Activated naive CD4-positive, alpha-beta T cell treated with anti-CD3 and anti-CD28 coated beads, Interleukin-2, amount 50 U/mL, for 72 hours (primary cell): ENCODE results near the gene TEDC2. TPM values are rescaled to one million over a fixed set of nuclear protein-coding genes. Genes with fewer than 3 reads are reported as not detected.

ENCODE experiments used
- ATAC-seq, 2 donors: fragments of 150-1000 bp; cut with Tn5 transposase; 2 replicates each; pipeline ENCODE4 v1.10.0; 2021; ENCODE audit warnings: mild to moderate bottlenecking in 2 of 2, moderate library complexity in 2 of 2
- DNase-seq, 2 donors: peaks; one replicate each; pipeline ENCODE4 v3.0.0; 2021 to 2022; ENCODE audit warnings: low spot score in 2 of 2
- H3K27ac Mint-ChIP-seq, 2 donors: one replicate each; pipeline ENCODE4 v1.8.0; 2022; ENCODE audit warnings: mild to moderate bottlenecking in 2 of 2, mixed read lengths in 2 of 2
- H3K36me3 Mint-ChIP-seq, 2 donors: one replicate each; pipeline ENCODE4 v1.8.0; 2022; ENCODE audit warnings: mixed read lengths in 2 of 2
- H3K9me3 Mint-ChIP-seq, 2 donors: one replicate each; pipeline ENCODE4 v1.8.0; 2022; ENCODE audit warnings: mixed read lengths in 2 of 2
- total RNA-seq, 2 donors: library from RNA; stranded (reverse); gene quantifications; one replicate each; pipeline ENCODE4 v1.2.3, GENCODE V29; 2022

The TEDC2 gene, protein sequence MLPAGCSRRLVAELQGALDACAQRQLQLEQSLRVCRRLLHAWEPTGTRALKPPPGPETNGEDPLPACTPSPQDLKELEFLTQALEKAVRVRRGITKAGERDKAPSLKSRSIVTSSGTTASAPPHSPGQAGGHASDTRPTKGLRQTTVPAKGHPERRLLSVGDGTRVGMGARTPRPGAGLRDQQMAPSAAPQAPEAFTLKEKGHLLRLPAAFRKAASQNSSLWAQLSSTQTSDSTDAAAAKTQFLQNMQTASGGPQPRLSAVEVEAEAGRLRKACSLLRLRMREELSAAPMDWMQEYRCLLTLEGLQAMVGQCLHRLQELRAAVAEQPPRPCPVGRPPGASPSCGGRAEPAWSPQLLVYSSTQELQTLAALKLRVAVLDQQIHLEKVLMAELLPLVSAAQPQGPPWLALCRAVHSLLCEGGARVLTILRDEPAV
- total RNA-seq, result 10 to 100 TPM; 20.9 to 32.3 TPM

DNA sequence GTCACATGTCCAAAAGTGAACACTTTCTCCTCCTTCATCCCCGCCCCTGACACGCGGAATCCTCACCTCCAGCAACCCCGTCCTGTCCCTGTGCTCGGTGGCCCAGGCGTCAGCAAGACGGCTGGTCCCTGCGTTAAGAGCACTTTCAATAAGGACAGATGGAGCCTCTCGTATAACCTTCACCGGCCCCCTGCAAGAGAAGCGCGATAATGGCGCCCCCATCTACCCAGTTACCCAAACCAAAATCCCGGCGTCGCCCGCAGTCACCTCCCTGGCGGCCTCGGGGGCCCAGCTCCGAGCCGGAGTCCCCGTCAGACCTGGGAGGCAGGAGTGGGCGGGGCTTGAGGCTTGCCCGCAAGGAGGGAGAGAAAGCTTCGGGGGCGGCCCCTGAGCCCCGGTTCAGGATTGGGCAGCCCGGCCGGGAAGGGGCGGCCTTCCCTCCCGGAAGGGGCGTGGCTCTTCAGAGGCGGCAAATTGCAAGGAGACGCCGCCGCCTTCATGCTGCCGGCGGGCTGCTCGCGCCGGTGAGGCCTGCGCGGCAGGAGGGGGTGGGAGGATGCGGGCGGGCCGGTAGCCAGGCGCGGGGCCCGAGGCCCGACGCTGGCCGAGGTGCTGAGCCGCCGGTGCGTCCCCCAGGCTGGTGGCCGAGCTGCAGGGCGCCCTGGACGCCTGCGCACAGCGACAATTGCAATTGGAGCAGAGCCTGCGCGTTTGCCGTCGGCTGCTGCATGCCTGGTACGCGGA, at the start of gene TEDC2:
TSS of gene TEDC2 (plus strand) at position 463 of the 744 bp plus-strand sequence. CDS start at position 499, 36 bp downstream.
- Mint-ChIP-seq H3K36me3 (peaks cover 0 to 7% of the 10 kb centered on the region in 2 donors), H3K9me3 (no peaks in the 10 kb centered on the region), H3K27ac (peak within 1 kb of the TSS; percentile 89 to 96)
- DNase-seq, result peak; percentile 97 to 98
- ATAC-seq, result peak; percentile 94 to 95

DNA sequence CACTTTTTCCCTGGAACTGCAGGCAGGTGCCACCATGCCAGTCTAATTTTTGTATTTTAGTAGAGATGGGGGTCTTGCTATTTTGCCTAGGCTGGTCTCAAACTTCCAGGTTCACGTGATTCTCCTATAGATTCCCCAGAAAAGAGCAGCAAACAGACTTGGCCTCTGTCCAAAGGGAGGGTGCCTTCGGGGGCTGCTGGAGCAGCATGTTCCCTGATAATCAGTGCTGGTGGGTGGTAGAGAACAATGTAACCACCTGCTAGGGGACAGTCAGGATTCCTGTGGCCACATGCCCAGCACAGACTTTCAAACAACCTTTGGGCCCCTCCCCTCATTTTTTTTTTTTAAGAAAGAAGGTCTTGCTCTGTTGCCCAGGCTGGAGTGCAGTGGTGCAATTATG, 44.8 kb upstream of the TEDC2 start:
- Mint-ChIP-seq H3K27ac (no peak overlapping the region), H3K9me3 (no peaks in the 10 kb centered on the region), H3K36me3 (no peaks in the 10 kb centered on the region)
- no peak for ATAC-seq
- DNase-seq, result no peak

DNA sequence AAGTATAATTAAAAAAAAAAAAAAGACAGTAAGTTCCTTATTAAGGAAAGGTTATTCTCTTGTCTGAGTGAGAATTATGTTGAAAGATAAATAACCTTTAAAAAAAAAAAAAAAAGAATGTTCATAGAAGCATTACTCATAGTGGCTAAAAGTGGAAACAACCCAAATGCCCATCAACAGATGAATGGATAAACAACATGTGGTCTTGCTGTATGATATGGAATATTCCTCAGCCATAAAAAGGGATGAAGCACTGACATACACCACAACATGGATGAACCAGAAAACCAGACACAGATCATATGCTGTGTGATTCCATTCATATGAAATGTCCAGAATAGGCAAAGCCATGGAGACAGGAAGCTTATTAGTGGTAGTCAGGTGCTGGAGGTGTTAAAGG, 39.9 kb upstream of the TEDC2 start:
- no peak for ATAC-seq
- no peaks in the 10 kb centered on the region for H3K9me3 Mint-ChIP-seq
- H3K36me3 Mint-ChIP-seq, result no peaks in the 10 kb centered on the region
- H3K27ac Mint-ChIP-seq, result no peak overlapping the region
- DNase-seq, result no peak

DNA sequence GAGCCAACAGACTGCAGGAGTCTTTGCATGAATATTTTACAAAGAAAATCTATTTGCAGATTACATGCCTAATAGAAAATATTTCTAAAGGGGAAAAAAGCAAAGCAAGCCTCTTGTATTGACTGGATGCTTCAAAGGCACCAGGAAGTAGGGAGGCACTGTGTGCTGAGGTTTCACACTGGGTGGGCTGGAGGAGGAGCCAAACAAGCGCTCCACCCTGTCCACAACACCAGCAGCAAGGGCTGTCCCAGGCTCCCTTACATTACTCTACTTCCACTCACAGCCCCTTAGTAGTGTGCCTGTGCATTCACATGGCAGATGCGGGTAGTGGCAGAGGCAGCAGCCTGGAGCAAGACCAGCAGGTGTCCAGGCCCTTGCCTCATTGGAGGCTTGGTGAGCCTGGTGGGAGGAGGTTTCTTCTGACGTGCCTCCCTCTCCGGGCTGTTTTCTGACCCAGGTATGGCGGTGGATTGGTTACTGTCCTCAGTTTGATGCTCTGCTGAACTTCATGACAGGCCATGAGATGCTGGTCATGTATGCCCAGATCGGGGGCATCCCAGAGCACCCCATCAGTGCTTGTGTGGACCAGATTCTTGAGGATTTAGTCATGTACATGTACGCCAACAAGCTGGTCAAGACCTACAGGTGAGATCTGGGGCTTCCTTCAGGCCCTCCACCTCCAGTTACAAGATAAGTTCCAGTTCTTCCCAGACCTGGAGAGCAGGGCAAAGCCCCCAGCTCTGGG, 37.6 kb upstream of the TEDC2 start:
- ATAC-seq (no peak), DNase-seq (no peak)
- Mint-ChIP-seq H3K27ac (no peak overlapping the region), H3K36me3 (no peaks in the 10 kb centered on the region), H3K9me3 (no peaks in the 10 kb centered on the region)

DNA sequence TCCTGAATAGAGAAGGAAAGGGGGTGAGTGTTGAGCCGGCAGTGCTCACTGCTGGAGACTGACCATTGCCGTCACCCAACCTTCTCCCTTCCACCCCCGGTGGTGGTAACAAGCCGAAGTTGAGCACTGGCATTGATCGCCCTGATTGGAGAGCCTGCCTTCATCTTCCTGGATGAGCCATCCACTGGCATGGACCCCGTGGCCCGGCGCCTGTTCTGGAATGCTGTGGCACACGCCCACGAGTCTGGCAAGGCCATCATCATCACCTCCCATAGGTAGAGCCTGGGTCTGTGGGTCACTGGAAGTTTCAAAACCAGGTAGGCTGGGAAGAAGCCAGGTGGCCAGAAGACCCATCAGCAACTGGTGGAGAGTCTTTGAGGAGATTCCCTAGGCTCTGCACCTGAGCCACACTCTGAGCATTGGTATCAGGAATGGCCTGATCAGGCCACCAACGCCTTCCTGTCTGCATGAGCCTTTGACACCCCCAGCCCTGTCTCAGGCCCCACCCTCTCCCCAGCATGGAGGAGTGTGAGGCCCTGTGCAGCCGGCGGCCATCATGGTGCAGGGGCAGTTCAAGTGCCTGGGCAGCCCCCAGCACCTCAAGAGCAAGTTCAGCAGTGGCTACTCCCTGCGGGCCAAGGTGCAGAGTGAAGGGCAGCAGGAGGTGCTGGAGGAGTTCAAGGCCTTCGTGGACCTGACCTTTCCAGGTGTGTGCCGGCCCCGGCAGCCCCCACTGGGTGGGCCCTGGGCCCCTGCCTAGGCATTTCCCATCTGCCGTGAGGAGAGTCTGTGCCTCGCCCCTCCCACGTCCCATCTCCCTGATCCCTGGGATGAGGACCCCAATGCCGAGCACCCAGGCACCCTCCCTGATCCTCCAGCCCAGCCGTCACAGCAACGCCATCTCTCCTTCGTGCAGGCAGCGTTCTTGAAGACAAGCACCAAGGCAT, 35.6 kb upstream of the TEDC2 start:
- ATAC-seq (no peak), DNase-seq (no peak)
- Mint-ChIP-seq H3K36me3 (no peaks in the 10 kb centered on the region), H3K9me3 (no peaks in the 10 kb centered on the region), H3K27ac (peak overlapping the region in 1 of 2 donors; percentile 27)

DNA sequence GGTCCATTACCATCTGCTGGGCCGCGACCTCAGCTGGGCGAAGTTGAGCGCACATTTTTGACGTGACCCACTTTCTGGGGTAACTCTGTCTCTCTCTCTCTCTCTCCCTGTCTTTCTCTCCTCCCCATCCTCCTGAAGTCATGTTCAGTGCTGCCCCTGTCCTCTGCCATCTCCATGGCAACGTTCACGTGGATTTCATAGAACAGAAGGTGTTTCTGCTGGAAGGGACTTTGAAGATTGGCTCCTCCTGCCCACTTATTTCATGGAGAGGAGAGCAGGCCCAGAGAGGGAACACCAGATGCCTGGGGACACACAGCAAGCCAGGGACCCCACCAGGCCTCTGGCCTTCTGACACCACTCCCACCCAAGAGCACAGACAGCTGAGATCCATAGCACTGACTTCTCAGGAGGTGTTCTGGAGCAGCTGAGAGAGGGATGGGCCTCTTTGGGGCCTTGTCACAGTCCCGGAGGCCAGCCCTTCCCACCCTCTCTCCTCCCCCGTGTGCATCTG, 34.8 kb upstream of the TEDC2 start:
- no peak for DNase-seq
- no peak for ATAC-seq
- no peaks in the 10 kb centered on the region for H3K9me3 Mint-ChIP-seq
- H3K36me3 Mint-ChIP-seq, result peaks cover 4% of the 10 kb centered on the region in 2 donors
- peak overlapping the region in 1 of 2 donors; percentile 27 for H3K27ac Mint-ChIP-seq

DNA sequence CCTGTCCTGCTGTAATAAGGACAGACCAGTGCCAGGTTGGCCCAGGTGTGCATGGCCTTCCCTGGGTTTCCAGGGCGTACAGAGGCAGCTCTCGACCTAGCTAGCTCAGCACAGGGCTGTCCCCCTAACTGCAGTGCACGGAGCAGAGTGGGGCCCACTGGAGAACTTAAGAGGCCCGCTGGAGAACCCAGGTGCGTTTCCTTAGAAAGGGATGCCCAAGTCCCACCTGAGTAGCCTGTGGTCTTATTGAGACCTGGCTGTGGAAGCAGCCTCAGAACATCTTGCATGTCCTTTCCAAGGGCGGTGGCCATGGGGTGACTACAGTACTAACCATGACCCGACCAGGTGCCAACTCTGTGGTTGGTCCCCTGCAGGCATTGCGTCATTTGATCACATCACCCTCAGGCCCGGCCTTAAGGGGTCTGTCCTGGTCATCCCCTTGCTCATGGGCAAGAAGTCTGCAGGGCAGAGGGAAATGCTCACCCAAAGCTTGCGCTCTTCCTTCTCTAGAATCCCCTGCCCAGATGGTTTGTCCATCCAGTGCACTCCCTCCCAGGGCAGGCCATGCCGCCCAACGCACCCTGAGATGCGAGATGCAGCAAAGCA, 34.0 kb upstream of the TEDC2 start:
- ATAC-seq, result no peak
- H3K27ac Mint-ChIP-seq, result no peak overlapping the region

DNA sequence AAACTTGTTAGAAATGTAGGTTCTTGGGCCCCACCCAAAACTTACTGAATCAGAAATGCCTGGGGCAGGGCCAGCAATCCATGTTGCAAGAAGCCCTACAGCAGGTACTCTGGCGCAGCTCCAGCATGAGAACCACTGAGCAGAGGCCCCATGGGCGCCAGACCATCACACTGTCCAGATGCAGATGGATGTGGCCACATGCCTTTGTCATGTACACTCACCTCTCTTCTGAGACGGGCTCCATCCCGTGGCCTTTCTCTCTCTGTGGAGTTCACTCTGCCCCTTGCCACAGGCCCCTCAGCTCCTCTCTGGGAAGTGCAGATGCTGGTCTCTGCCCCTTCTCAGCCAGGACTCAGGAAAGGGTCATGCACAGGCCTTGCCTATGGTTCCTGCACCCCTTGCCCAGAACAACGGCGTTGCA, 33.0 kb upstream of the TEDC2 start:
- H3K36me3 Mint-ChIP-seq, result peaks cover 14% of the 10 kb centered on the region in 2 donors
- DNase-seq (no peak), ATAC-seq (no peak)
- H3K27ac Mint-ChIP-seq, result peak overlapping the region; percentile 30 to 82
- no peaks in the 10 kb centered on the region for H3K9me3 Mint-ChIP-seq

More for the DNA sequence above, 34.0 kb upstream of the TEDC2 start:
- Mint-ChIP-seq H3K9me3 (no peaks in the 10 kb centered on the region), H3K36me3 (peaks cover 13% of the 10 kb centered on the region in 2 donors)
- no peak for DNase-seq

DNA sequence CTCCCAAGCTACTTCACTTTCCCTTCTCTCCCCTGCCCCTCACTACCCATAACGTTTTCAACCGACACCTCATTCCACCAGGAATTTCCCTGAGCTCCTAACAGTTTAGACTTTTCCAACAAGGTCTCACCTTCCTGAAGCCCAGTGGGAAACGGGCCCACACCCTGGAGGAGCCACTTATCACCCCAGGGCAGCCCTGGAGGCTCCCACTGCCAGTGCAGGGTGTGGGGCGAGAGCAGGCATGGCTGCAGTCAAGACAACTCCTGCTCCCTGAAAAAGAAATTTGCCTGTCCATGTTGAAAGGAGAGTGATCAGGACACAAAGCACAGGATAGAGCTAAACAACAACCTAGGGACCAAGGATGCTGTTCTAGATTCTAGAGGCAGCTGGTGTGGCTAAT, 32.4 kb upstream of the TEDC2 start:
- Mint-ChIP-seq H3K9me3 (no peaks in the 10 kb centered on the region), H3K36me3 (peaks cover 16% of the 10 kb centered on the region in 2 donors), H3K27ac (peak overlapping the region; percentile 72 to 82)
- ATAC-seq (no peak), DNase-seq (no peak)

DNA sequence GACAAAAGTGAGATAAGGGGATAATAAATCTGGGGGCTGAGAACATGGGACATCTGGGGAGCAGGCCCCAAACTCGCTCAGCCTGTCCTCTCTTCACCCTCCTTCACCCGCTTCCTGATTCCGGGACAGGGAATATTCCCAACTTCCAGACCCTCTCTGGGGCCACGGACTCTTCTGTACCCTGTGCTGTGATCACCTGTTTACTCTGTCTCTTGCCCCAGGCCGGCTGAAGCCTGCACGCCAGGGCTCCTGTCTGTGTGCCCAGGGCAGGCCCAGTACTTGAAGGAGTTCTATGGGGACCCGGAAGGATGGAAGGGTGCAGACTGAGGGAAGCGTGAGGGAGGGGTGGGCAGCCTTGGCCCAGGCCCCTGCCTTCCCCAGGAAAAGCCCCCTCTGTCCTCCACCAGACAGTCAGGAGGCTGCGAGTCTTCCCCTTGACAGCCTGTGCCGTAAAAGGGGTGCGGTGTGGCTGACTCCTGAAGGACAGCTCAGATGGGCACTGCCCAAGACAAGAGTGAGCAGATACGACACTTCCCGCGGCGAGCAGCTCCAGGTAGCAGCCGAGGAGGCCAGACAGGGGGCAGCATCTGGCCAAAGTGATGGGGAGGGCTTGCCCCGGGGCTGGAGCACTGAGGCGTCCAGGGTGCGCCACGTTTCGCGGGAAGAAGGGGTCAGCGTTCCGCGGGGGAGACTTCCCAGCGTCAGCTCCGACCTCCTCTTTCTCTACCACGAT, 31.7 kb upstream of the TEDC2 start:
- Mint-ChIP-seq H3K36me3 (peaks cover 23% of the 10 kb centered on the region in 2 donors), H3K27ac (peak overlapping the region; percentile 82 to 95), H3K9me3 (no peaks in the 10 kb centered on the region)
- peak in 1 of 2 donors; percentile 25 for ATAC-seq
- DNase-seq, result peak in 1 of 2 donors; percentile 39

DNA sequence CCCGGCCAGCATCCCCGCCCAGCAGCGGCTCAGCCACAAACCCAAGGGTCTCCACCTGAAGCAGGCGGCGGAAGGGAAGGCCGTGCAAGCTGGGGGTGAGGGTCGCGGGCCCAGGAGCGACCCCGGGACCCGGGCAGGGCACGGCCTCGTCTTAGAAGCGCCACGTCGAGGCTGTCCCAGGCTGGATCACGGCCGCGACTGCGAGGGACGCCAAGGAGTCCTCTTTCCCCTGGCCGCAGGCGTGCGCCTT, 31.2 kb upstream of the TEDC2 start:
- ATAC-seq (peak in 1 of 2 donors; percentile 0), DNase-seq (peak in 1 of 2 donors; percentile 64)
- Mint-ChIP-seq H3K27ac (peak overlapping the region in 1 of 2 donors; percentile 82), H3K9me3 (no peaks in the 10 kb centered on the region), H3K36me3 (peaks cover 24 to 28% of the 10 kb centered on the region in 2 donors)

DNA sequence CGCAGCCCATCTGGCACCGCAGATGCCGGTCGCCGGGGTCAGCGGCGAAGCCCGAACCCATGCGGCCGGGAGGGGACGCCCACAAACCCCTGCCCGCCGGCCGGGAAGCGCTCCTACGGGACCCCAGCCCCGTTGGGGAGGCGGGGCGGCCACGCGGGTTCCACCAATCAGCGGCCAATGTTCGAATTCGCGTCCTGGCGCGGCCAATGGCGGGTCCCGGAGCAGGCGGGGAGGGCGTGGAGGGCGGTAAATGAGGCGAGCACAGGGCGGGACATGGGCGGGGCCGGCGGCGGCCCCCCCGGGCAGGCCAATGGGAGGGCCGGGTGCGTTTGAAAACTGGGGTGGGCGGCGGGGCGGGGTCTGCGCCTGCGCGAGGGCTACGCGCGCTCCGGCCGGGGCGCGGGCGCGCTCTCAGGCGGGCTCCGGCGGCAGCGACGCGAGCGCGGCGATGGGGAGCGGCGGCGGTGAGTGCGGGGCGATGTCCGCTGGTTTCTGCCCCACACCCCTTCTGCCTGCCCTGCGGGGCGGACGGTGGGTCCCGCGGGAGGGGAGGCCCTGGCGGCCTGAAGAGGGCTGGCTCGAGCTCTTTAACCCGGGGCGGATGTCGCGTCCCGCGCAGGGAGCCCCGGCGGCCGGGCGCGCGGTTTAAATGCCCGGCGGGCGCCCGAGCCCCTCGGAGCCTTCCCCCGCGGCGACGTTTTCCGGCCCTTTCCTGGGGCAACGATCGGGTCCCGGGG, 30.7 kb upstream of the TEDC2 start, which contains the start of gene CCNF:
TSS of gene CCNF (plus strand) at position 414 of the 737 bp plus-strand sequence. CDS start at position 449, 35 bp downstream.
- Mint-ChIP-seq H3K36me3 (peaks cover 24 to 30% of the 10 kb centered on the region in 2 donors), H3K9me3 (no peaks in the 10 kb centered on the region), H3K27ac (peak within 1 kb of the TSS; percentile 87 to 97)
- DNase-seq (peak; percentile 95 to 98), ATAC-seq (peak; percentile 94 to 97)

DNA sequence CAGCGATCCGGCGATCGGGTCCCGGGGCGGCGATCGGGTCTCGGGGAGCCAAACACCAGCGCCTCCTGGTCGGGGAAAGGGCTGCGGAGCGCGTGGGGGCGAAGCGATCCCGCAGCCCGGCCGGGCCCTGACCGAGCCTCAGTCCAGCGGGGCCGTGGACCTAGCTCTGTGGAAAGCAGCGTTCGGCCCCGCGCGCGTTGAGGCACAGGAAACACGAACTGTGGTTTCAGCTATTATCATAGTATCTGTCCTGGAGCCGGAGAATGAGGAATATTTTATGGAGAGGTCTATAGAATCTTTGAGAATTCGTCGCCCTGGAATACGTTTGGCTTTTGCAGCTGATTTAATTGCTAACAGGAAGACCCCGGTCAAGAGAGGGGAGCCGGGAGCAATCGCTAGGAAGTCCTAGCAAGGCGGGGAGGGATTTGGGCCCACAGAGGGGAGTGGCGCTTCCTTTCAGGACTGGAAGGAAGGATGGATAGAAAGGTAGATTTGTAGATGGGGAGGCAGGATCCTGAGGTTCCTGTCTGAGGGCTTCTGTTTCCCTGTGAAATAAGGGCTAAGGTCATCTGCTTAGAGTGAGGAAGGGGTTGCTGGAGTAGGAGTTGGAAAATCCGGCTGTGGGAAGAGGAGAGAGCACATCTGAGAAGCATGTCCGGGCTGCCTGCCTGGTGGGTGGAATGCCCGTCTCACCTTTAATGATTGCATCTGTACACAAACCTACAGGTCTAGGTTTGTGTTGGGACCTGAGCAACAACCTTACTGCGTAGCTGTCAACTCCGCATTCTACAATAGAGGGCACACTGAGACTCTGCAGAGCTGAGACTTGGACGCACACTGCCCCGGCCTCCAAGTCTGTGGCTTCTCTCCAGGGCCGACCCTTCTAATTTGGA, 29.9 kb upstream of the TEDC2 start:
- peak overlapping the region; percentile 87 to 97 for H3K27ac Mint-ChIP-seq
- no peaks in the 10 kb centered on the region for H3K9me3 Mint-ChIP-seq
- peaks cover 24 to 30% of the 10 kb centered on the region in 2 donors for H3K36me3 Mint-ChIP-seq
- ATAC-seq, result no peak
- peak in 1 of 2 donors; percentile 47 for DNase-seq
